ENCODE results near the gene HMG20B.
"Not testable (repeated sequence)": the region's sequence is repeated elsewhere in the genome, so short reads cannot be mapped to it uniquely, and the experiment has no call there.

The HMG20B gene

DNA sequence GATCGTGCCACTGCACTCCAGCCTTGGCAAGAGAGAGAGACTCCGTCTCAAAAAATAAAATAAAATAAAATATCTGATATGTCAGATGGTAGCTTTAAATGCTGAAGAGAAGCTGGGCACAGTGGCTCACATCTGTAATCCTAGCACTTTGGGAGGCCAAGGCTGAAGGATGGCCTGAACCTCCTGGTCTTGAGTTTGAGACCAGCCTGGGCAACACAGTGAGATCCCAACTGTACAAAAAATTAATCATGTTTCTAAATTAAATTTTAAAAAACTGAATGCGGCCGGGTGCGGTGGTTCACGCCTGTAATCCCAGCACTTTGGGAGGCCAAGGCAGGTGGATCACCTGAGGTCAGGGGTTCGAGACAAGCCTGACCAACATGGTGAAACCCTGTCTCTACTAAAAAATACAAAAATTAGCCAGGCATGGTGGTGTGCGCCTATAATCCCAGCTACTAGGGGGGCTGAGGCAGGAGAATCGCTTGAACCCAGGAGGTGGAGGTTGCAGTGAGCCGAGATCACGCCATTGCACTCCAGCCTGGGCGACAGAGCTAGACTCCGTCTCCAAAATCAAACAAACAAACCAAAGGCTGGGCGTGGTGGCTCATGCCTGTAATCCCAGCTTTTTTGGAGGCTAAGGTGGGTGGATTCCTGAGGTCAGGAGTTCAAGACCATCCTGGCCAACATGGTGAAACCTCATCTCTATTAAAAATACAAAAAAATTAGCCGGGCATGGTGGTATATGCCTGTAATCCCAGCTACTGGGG, 11.5 kb downstream of the HMG20B start:
- not testable (repeated sequence) for DNase-seq (ENCODE audit: low read depth in 2 of 2)

DNA sequence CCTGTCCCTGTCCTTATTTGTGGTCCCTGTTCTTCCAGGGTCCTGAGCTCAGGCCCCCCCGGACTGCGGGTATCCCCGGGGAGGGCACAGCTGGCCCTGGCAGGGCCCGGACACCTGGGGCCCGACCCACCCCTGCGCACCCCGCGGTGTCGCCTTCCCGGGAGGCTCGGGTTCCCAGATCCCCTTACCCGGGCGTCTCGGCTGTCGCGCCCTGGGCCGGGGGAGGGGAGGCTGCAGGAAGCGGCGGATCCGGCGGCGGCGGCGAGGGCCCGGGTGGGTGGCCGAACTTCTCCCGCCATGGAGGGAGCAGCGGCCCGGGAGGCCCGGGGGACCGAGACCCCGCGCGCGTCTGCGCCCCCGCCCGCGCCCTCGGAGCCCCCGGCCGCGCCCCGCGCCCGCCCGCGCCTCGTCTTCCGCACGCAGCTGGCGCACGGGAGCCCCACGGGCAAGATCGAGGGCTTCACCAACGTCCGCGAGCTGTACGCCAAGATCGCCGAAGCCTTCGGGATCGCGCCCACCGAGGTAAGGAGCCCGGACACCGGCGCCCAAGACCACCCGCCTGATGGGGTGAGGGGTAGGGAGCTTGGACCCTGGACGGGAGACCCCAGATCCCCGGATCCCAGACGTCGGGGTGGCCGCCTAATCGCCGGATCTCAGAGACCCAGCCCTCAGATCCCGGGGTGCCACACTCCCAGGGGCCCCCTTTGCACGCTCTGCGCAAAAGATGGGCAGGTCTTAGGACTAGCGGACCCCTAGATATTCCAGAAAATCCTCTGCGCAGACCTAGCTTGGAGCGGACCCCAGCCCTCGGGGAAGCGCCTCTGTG, 12.8 kb downstream of the HMG20B start, which contains the start of gene GIPC3:
Gene GIPC3, plus strand, starts transcription at position 178 of the 826 bp plus-strand sequence. Its CDS starts 120 bp downstream, at position 298.
- DNase-seq (ENCODE audit: low read depth in 2 of 2) = no peak

DNA sequence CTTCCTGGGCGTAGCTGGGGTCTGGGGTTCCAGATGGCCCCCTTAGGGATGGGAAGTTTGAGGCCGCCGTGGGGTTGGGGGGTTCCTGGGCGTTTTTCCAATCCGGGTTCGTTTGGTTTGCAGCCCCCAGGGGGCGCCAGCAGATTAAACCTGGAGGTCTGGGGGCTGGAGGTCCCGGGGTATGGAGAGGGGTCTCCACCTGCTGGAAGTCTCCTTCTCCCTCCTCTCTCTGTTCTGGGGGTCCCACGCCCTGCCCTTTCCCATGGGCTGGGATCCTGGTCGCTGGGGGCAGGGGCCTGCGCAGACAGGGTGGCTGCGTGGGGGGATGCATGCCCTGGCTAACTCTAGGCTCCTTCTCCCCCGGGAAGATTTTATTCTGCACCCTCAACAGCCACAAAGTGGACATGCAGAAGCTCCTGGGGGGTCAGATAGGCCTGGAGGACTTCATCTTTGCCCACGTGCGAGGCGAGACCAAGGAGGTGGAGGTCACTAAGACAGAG, 13.4 kb downstream of the HMG20B start:
- no peak for DNase-seq (ENCODE audit: low read depth in 2 of 2)

DNA sequence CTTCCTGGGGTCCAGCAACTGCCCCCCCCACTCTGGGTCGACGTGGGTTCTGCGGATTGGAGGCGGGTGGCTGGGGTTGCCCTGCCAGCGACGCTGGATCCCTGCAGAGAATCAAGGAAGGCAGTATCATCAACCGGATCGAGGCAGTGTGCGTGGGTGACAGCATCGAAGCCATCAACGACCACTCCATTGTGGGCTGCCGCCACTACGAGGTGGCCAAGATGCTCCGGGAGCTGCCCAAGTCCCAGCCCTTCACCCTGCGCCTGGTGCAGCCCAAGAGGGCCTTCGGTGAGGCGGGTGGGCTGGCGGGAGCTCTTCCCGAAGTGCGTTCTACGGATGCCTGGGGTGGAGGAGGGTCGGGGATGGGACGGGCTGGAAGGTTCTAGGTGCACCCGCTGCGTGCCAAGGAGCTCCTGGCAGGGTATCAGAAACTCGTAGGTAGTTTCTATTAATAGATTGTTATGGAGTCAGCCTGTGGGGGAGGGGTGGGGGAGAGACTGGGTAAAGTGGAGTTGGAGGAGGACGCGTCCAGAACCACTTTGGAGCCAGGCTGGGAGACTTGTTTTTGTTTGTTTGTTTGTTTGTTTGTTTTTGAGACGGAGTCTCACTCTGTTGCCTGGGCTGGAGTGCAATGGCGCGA, 14.1 kb downstream of the HMG20B start:
- DNase-seq (ENCODE audit: low read depth in 2 of 2) = no peak

DNA sequence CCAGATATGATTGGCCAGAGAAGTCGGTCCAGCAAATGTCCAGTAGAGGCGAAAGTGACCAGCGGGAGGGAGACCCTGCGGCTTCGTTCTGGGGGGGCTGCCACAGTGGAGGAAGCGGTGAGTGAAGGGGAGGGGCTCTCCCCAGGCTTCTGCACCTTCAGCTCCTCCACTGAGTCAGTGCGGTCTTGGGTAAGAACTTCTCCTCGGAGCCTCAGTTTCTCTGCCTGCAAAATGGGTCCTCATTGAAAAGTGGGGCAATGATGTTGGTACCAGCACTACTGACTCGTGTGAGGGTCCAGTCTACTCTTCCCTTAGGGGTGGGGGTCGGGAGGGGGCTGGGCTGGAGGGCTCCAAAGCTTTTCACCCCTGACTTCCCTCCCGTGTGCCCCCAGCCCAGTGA, 16.7 kb downstream of the HMG20B start:
- no peak for DNase-seq (ENCODE audit: low read depth in 2 of 2)

DNA sequence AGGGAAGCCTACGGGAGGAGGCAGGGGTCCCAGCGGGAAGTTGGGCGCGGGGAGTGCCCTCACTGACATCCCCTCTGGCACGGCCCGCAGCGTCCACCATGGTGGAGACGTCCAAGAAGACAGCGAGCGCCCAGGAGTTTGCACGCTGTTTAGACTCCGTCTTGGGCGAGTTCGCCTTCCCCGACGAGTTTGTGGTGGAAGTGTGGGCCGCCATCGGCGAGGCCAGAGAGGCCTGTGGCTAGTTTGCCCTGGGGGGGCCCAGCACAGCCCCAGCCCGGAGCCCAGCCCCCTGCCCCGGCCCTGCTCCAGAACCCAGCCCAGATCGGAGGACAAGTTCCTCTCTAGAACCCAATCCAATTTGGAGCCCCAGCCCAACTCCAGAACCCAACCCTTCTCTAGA, 17.2 kb downstream of the HMG20B start:
- no peak for DNase-seq (ENCODE audit: low read depth in 2 of 2)

DNA sequence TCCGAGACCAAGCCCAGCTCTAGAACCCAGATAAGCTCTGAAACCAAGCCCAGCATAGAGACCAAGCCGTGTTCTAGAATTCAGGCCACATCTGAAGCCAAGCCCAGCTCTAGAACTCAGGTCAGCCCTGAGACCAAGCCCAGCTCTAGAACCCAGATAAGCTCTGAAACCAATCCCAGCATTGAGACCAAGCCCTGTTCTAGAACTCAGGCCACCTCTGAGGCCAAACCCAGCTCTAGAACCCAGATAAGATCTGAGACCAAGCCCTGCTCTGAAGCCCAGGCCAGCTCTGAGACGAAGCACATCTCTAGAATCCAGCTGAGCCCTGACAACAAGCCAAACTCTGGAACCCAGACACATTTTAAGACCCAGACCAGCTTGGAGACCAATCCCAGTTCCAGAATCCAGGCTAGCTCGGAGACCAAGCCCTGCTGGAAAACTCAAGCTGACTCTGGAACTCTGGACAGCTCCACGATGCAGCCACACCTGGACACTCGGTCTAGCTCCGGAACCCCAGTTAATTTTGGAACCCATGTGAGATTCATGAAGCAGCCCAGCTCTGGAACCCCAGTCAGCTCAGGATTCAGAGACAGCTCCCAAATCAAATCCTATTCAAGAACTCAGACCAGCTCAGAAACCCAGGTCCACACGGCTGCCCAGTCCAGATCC, 18.4 kb downstream of the HMG20B start:
- DNase-seq (ENCODE audit: low read depth in 2 of 2) = no peak

DNA sequence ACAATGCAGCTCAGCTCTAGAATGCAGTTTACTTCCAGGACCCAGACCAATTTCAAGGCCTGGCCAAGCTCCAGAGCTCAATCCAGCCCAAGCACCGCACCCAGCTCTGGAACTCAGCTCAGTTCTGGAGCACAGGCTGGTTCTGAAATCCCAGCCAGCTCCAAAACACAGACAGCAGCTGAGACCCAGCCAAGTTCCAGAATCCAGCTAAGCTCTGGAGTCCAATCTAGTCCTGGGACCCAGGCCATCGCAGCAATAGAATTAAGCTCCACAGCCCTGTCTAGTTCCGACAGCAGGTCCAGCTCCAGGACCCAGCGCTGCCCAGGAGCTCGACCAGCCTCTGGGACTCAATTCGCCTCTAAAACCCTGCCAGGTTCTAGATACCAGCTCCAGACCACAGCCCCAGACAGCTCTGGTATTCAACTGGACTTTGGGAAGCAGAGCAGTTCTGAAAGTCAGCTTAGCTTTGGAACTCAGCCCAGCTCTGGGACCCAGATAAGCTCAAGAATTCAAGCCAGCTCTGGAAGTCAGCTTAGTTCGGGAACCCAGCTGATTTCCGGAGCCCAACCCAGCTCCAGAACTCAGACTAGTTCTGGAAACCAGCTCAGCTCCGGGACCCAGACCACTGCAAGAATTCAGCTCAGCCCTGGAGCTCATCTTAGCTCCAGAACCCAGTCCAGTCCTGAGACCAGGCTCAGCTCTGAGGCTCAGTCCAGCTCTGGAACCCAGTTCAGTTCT, 19.3 kb downstream of the HMG20B start:
- no peak for DNase-seq (ENCODE audit: low read depth in 2 of 2)

DNA sequence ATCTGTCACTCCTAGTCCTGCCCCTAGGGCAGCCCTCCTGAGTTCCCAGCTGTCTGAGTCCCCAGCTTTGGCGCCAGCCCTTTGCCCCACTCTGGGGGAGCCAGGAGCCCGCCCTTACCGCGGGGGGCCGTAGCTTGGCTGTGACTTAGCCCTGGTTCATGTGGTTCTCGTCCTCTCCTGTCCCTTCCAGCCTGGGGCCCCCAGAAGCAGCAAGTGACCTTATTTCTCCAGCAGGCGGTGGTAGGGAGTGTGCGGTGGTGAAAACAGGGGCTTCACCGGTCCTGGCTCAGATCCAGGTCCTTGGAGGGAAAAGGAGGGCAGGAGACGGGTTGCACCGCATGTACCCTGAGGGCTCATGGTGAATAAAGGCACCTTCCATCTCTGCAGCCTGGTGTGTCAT, 20.4 kb downstream of the HMG20B start:
- no peak for DNase-seq (ENCODE audit: low read depth in 2 of 2)

DNA sequence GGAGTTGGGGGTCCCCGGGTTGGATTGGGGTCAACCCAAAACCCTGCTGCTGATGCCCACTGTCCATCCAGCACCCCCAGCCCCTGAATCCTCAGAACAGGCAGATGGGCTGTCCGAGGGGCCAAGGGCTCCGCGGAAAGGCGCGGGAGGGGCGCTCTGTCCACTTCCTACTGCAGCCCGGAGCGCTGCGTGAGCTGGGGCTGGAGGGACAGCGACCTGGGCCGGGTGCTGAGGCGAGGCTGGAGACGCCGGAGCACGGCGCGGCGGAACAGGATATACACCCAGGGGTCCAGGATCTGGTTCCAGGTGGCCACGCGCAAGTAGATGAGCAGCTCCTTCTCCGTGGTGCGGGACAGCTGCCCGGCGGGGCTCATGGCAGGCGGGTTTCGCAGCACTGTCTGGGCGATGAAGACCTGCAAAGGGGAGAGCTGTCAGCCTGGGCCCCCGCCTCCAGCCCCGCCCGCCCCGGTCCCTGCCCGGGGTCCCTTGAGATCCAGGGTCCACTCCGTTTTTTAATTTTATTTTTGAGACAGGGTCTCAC, 22.8 kb downstream of the HMG20B start:
- DNase-seq (ENCODE audit: low read depth in 2 of 2) = no peak

DNA sequence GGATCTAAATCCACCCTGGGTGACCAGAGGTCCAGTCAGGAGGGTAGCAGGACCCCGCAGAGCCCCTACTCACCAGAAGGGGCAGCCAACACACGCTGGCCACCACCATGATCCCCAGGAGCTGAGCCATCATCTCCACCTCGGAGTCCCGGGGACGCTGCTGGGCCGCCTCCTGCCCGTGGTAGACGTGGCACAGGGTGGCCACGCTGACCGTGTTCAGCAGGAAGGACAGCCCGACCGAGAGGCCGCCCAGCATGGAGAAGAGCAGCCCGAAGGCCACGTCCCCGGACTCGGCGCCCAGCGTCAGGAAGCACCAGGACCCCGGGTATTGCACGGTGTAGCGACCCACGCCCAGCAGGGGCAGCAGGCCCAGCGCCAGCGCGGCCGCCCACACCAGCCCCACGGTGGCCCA, 27.0 kb downstream of the HMG20B start:
- DNase-seq (ENCODE audit: low read depth in 2 of 2) = no peak

DNA sequence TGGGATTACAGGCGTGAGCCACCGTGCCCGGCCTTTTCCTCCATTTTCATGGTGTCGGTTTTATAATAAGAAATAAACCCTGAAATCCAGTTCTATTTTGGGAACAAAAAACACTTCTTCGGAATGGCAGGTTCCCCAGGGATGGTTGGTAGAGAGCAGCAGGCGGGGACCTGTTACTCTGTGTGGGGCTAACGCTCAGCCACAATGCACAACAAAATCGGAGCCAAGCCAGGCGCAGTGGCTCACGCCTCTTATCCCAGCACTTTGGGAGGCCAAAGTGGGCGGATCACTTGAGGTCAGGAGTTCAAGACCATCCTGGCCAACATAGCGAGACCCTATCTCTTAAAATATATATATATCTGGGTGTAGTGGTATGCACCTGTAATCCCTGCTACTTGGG, 28.3 kb downstream of the HMG20B start:
- no peak for DNase-seq (ENCODE audit: low read depth in 2 of 2)

DNA sequence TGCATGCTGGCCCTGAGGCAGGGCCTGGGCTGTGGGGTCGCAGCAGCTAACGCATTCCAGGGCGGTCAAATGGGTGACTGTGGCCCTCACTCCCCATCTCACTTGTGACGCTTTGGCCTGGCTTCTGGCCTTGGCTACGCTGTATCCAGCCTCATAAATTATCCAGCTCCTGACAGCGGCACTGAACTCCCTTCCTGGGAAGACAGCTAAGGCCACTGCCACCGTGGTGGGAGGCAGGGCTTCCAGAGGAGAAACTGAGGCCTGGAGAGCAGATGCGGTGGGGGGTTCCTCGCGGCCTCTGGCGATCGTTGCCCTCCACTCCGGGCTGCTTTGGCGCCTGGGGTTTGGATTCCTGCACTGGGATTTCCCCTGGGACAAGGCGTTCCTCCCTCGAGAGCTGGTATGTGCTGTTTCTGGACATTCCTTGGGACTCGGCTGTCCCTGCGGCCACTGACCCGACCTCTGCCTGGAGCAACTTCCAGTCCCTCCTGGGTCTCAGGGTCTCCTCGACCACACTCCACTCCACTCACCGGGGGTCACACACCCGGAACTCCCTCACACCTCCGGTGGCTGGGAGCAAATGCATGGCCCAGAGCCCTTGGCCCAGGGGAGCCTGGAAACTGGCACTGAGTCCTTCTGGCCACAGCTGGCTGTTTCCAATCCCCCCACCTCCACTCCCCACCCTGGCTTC, 30.5 kb downstream of the HMG20B start:
- DNase-seq (ENCODE audit: low read depth in 2 of 2) = no peak

DNA sequence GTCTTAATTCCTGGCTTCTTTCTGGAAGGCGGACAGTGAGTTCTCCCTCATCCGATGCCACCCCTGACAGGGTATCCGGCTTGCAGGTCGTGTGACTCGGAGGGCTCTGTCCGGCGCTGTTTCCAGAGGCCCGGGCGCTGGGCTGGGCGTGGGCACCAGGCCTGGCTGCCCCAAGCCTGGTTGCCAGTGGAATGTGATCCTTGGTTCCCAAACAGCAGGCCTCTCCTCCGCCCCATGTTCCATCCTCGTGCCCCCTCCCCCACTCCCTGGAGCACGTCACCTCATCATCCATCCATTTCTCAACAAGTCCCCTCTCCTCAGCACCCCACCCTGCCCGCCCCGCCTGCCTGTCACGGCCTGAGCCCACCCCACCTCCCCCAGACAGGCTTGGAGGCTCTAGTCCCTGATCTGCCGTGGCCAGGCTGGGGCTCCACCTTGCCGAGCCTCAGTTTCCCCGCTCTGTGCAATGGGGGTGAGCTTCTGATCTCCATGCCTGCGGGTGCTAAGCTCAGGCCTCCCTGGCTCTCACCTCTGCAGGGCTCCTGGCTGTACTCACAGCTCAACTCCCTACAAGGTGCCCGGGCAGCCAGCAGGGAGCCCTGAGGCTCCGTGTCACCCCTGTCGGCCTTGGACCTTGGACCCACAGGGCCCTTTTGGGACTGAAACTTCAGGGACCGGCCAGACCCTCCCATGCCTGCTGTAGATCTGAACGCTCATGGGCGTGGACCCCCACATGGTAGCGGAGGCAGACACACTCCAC, 31.7 kb downstream of the HMG20B start:
- no peak for DNase-seq (ENCODE audit: low read depth in 2 of 2)

DNA sequence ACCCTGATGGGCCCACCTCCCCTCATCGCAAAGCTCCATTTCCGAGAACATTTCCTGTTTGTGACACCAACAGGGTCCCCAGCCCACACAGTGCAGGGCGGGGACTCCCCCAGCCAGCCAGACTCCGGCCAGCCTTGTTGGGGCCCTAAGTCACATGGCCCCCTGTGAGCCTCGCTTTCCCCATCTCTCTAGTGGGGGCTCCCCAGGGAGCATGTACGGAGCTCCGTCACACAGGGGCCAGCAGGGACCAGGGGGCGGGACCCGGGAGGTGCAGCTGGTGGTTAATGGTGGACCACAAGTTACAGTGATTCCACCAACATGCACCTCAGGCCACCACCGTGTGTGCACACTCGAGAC, 32.2 kb downstream of the HMG20B start:
- no peak for DNase-seq (ENCODE audit: low read depth in 2 of 2)

DNA sequence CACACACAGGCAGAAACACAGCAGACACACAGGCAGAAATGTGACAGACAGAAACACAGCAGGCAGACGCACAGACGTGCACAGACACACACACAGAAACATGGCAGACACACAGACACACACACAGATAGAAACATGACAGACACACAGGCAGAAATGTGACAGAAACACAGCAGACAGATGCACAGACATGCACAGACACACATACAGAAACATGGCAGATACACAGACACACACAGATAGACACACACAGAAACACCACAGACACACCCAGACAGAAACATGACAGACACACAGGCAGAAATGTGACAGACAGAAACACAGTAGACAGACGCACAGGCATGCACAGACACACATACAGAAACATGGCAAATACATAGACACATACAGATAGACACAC, 32.6 kb downstream of the HMG20B start:
- DNase-seq (ENCODE audit: low read depth in 2 of 2) = no peak

DNA sequence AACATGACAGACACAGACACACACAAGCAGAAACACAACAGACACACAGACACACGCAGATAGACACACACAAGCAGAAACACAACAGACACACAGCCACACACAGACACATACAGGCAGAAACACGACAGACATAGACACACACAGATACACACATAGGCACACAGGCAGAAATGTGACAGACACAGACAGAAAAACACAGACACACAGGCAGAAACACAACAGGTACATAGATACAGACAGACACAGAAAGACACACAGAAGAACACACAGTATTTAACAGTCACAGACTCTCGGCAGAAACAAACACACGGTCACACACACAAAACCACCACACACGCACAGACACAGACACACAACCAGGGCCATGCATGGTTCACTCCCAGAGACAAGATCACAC, 33.0 kb downstream of the HMG20B start:
- no peak for DNase-seq (ENCODE audit: low read depth in 2 of 2)

DNA sequence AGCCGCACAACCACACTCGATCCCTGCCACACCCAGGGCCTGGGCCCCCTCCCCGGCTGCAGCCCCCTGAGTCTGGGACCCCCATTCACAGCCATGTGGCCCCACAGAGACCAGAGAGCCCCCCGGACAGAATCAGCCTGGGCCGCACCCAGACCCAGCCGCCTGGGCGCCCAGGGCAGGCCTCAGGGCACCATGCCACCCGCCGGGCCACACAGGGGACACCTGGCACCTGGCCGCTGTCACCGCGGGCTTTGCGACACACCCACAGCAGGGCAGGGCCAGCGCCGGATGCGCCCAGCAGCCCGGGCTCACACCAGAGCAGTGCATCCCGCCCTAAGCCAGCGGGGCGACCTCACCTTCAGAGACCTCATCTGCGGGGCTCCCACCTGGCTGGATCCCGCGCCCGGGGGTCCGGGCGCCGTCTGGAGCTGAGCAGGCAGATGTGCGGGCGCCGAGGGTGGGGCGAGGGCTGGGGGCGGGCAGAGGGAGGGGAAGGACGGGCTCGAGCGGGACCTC, 33.5 kb downstream of the HMG20B start:
- DNase-seq (ENCODE audit: low read depth in 2 of 2) = no peak

DNA sequence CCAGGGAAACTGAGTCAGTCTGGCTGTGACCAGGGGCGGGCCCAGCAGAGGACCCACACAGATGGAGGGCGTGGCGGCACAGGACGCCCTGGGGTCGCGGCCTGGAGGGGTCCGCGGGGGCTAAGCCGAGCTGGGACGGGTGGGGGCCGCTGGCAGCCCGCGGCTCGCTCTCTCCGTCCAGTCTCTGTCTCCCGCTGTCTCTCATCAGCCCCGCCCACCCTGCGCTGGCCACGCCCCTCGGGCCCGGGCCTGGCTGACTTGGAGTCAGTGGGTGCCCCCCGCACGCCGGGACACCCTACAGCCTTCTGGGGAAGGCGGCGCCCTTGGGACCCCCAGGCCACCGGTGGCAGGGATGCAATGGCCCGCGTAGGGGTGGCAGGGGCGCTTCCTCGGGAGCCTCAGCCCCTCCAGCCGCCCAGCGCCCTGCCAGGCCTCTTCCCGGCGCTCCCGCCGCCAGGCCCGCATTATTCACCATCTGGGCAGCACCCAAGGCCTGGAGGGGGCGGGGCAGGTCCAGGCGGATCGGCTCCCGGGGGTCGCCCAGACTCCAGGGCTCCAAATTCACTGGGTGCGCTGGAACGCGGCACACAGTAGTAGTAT, 34.0 kb downstream of the HMG20B start, which contains the start of gene TBXA2R:
Gene TBXA2R, minus strand, starts transcription at position 186 of the 600 bp plus-strand sequence. CDS start 6,241 bp downstream, outside the sequence.
- peak; percentile 34 to 38 for DNase-seq (ENCODE audit: low read depth in 2 of 2)
